NCI-H2081 treated with DMSO at 0.1 percent for 48 hours (cell line): ENCODE data around the gene SPATA6L.

Source experiments
- DNase-seq: peaks from one replicate; lab custom pipeline; 2025; lab: John Stamatoyannopoulos, UW

The SPATA6L gene

GRCh38 chr9:4583001-4583400 lies 83.3 kb downstream of the SPATA6L start:
- no peak for DNase-seq

- no peak for DNase-seq
These were observed 84.3 kb downstream of the SPATA6L start for GRCh38 chr9:4581861-4582565.

- no peak for DNase-seq
These were observed 85.1 kb downstream of the SPATA6L start for GRCh38 chr9:4581035-4581760.

GRCh38 chr9:4579001-4579400 lies 87.3 kb downstream of the SPATA6L start:
- no peak for DNase-seq

GRCh38 chr9:4576448-4576847 lies 89.8 kb downstream of the SPATA6L start:
- no peak for DNase-seq

- no peak for DNase-seq
These were observed 90.3 kb downstream of the SPATA6L start for GRCh38 chr9:4575997-4576396.

GRCh38 chr9:4574657-4575243 lies 91.5 kb downstream of the SPATA6L start:
- DNase-seq: no peak

GRCh38 chr9:4573634-4574389 lies 92.5 kb downstream of the SPATA6L start:
- peak; percentile 36 for DNase-seq

GRCh38 chr9:4573176-4573575 lies 93.1 kb downstream of the SPATA6L start:
- DNase-seq: no peak

GRCh38 chr9:4572184-4572826 lies 94.0 kb downstream of the SPATA6L start:
- DNase-seq: no peak

GRCh38 chr9:4569101-4569500 lies 97.2 kb downstream of the SPATA6L start:
- DNase-seq: no peak

- DNase-seq: no peak
These were observed 98.7 kb downstream of the SPATA6L start for GRCh38 chr9:4567601-4568000.

GRCh38 chr9:4566806-4567205 lies 99.5 kb downstream of the SPATA6L start:
- DNase-seq: no peak

- no peak for DNase-seq
These were observed 103.2 kb downstream of the SPATA6L start for GRCh38 chr9:4563105-4563504.

GRCh38 chr9:4559261-4560182 lies 106.8 kb downstream of the SPATA6L start:
- no peak for DNase-seq

GRCh38 chr9:4558371-4558998 lies 107.8 kb downstream of the SPATA6L start:
- no peak for DNase-seq

- DNase-seq: no peak
These were observed 111.0 kb downstream of the SPATA6L start for GRCh38 chr9:4555236-4555635.

- no peak for DNase-seq
These were observed 112.3 kb downstream of the SPATA6L start for GRCh38 chr9:4553951-4554381.

GRCh38 chr9:4550777-4551484 lies 115.3 kb downstream of the SPATA6L start:
- no peak for DNase-seq
